Panc1 (cell line): ENCODE data around the gene COMMD7.

Experiments
- CTCF ChIP-seq: fragments of 450-650 bp; IDR thresholded peaks from 2 replicates; pipeline ENCODE4 v1.5.1; 2017; ENCODE audit warnings: mild to moderate bottlenecking
- POLR2AphosphoS5 ChIP-seq: IDR thresholded peaks from 2 replicates; pipeline ENCODE4 v1.6.1; 2012; ENCODE audit warnings: mild to moderate bottlenecking, low read depth, low read length, moderate library complexity
- TCF7L2 ChIP-seq: IDR thresholded peaks from 2 replicates; pipeline ENCODE4 v1.6.1; 2011; ENCODE audit warnings: mild to moderate bottlenecking, low read depth, low read length, inconsistent platforms
- TF ChIP-seq, protein P1 (sequence below), 2 experiments: IDR thresholded peaks; 2 replicates each; pipeline ENCODE4 v1.6.1; 2011 to 2012; ENCODE audit warnings: low read depth in 2 of 2, control low read depth in 1 of 2, low read length in 1 of 2, mild to moderate bottlenecking in 1 of 2, moderate library complexity in 1 of 2; ENCODE audit not compliant: insufficient read depth in 1 of 2

DNA sequence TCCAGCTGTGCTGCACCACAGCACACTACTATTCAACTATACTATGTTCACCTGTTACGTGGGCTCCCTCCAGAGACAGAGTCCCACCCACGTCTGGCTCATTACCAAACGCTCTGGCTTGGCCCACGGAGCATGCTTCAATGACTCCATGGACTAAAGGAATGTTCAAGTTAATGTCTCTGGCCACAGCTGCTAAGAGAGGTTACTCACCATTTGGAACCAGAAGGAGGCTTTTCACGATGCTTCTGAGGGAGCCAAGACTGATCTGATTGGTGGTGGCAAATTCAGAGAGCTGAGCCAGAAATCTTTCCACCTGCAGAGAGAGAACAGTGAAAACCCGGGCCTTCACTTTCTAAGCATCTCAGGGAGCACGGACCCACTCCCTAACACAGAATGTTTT lies 15.6 kb downstream of the COMMD7 start:
- TF ChIP-seq CTCF (no peak), POLR2AphosphoS5 (no peak), TCF7L2 (no peak)
- TF ChIP-seq, protein P1, sequence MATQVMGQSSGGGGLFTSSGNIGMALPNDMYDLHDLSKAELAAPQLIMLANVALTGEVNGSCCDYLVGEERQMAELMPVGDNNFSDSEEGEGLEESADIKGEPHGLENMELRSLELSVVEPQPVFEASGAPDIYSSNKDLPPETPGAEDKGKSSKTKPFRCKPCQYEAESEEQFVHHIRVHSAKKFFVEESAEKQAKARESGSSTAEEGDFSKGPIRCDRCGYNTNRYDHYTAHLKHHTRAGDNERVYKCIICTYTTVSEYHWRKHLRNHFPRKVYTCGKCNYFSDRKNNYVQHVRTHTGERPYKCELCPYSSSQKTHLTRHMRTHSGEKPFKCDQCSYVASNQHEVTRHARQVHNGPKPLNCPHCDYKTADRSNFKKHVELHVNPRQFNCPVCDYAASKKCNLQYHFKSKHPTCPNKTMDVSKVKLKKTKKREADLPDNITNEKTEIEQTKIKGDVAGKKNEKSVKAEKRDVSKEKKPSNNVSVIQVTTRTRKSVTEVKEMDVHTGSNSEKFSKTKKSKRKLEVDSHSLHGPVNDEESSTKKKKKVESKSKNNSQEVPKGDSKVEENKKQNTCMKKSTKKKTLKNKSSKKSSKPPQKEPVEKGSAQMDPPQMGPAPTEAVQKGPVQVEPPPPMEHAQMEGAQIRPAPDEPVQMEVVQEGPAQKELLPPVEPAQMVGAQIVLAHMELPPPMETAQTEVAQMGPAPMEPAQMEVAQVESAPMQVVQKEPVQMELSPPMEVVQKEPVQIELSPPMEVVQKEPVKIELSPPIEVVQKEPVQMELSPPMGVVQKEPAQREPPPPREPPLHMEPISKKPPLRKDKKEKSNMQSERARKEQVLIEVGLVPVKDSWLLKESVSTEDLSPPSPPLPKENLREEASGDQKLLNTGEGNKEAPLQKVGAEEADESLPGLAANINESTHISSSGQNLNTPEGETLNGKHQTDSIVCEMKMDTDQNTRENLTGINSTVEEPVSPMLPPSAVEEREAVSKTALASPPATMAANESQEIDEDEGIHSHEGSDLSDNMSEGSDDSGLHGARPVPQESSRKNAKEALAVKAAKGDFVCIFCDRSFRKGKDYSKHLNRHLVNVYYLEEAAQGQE (IDR thresholded peaks at IDR 0.05; ENCODE audit: insufficient read depth in 1 of 2, low read depth in 2 of 2, low read length in 1 of 2) = no peak
